Right ventricle myocardium inferior (tissue), 1 donor: Measurements from ENCODE around the gene CLEC4G. TPM values are rescaled to one million over a fixed set of nuclear protein-coding genes. Genes with fewer than 3 reads are reported as not detected.
A peak's percentile ranks its signal among the peaks of the same experiment; 100 is the strongest.

Source experiments
- ATAC-seq: fragments of 200-7000 bp; cut with Tn5 transposase; one replicate; pipeline ENCODE4 v1.9.1; 2020; ENCODE audit warnings: mild to moderate bottlenecking, moderate library complexity
- DNase-seq: peaks from one replicate; pipeline ENCODE4 v3.0.0; 2021; ENCODE audit errors: missing footprints
- intact Hi-C: fragments of 100-400 bp; cut with DNase I; formaldehyde crosslinking; loops from one replicate; pipeline ENCODE4 v1.11.0; 2022
- total RNA-seq: library from RNA; stranded (reverse); fragmentation: NEBNext Ultra II Directional; extraction: Animal tissue kit (Norgen Biotek cat#: 25700); gene quantifications from one replicate; pipeline ENCODE4 v1.2.1, GENCODE V29; 2021
- donor health status: DM: no; HTN: yes; CAD: no; lungs with severe emphysema.

The CLEC4G gene
- total RNA-seq, 1 donor from 2014 or later: 2.2 TPM

GRCh38 chr19:7701654-7702457 is 30.1 kb downstream of the CLEC4G start, which contains the start of gene FCER2:
FCER2 (minus strand) TSS chr19:7702131; CDS start chr19:7699760, 2,371 bp downstream.
- DNase-seq (no peak), ATAC-seq (no peak)
- intact Hi-C loops: no loop called here

- DNase-seq: no peak
- intact Hi-C loops: no loop called here
- ATAC-seq: no peak
These were observed 30.8 kb downstream of the CLEC4G start for GRCh38 chr19:7701049-7701653.

- intact Hi-C loops: no loop called here
- ATAC-seq: no peak
- no peak for DNase-seq
These were observed 32.2 kb downstream of the CLEC4G start for GRCh38 chr19:7699417-7700401.

- ATAC-seq (no peak), DNase-seq (no peak)
- intact Hi-C loops: no loop called here
These were observed 32.9 kb downstream of the CLEC4G start for GRCh38 chr19:7699003-7699402.

- no peak for ATAC-seq
- intact Hi-C loops: no loop called here
- no peak for DNase-seq
These were observed 33.3 kb downstream of the CLEC4G start for GRCh38 chr19:7698583-7698982.

- ATAC-seq (no peak), DNase-seq (no peak)
- intact Hi-C loops: no loop called here
These were observed 34.1 kb downstream of the CLEC4G start for GRCh38 chr19:7697721-7698287.

GRCh38 chr19:7694499-7694898 is 37.4 kb downstream of the CLEC4G start:
- no peak for DNase-seq
- ATAC-seq: no peak
- intact Hi-C loops: no loop called here

GRCh38 chr19:7692417-7693088 is 39.4 kb downstream of the CLEC4G start:
- intact Hi-C loops: no loop called here

GRCh38 chr19:7691497-7691896 is 40.4 kb downstream of the CLEC4G start:
- no peak for ATAC-seq
- intact Hi-C loops: no loop called here
- no peak for DNase-seq

More at GRCh38 chr19:7692417-7693088, 39.4 kb downstream of the CLEC4G start:
- ATAC-seq: no peak
- no peak for DNase-seq

- DNase-seq (no peak), ATAC-seq (no peak)
- intact Hi-C loops: no loop called here
These were observed 41.1 kb downstream of the CLEC4G start for GRCh38 chr19:7690779-7691258.

- ATAC-seq (no peak), DNase-seq (no peak)
- intact Hi-C loops: no loop called here
These were observed 42.7 kb downstream of the CLEC4G start for GRCh38 chr19:7689165-7689564.

- DNase-seq (no peak), ATAC-seq (no peak)
- intact Hi-C loops: no loop called here
These were observed 44.7 kb downstream of the CLEC4G start for GRCh38 chr19:7687177-7687576.

GRCh38 chr19:7685546-7686445 is 46.1 kb downstream of the CLEC4G start:
- DNase-seq (no peak), ATAC-seq (no peak)
- intact Hi-C loops: no loop called here

GRCh38 chr19:7682175-7682855 is 49.6 kb downstream of the CLEC4G start:
- DNase-seq: no peak
- intact Hi-C loops: no loop called here
- ATAC-seq: no peak

- DNase-seq: peak; percentile 92
- intact Hi-C loops: loop anchor here (2.0 kb wide), 2 partner anchors 113 to 327 kb away; no protein-coding TSS in a partner anchor
- peak; percentile 74 for ATAC-seq
These were observed 50.4 kb downstream of the CLEC4G start for GRCh38 chr19:7681340-7682174.
